Activated CD4-positive, alpha-beta T cell treated with anti-CD3 and anti-CD28 coated beads, Interleukin-2, amount 50 U/mL, for 16 hours (primary cell): Measurements from ENCODE around the gene CLEC9A.

Experiments used
- DNase-seq: peaks from one replicate; pipeline ENCODE4 v3.0.0-alpha.2; 2020

CLEC9A gene

DNA sequence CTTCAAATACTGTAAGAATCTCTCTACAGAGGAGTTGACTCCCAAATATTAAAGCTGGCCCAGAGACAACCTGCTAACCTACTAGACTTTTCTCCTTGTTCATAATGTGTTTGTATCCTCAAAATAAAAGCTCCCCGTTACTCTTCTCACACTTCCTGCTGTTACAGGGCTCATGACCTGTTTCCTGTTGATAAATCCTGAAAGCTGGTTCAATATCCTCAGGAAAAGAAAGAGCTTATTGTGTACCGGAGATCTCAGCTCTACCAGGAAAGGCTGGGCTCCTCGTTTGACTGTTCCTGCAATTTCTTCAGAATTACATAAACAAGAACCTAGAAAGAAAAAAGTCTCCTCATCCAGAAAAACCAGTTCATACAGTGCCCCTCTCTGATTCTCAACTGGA is 37.5 kb downstream of the CLEC9A start:
- DNase-seq = no peak

DNA sequence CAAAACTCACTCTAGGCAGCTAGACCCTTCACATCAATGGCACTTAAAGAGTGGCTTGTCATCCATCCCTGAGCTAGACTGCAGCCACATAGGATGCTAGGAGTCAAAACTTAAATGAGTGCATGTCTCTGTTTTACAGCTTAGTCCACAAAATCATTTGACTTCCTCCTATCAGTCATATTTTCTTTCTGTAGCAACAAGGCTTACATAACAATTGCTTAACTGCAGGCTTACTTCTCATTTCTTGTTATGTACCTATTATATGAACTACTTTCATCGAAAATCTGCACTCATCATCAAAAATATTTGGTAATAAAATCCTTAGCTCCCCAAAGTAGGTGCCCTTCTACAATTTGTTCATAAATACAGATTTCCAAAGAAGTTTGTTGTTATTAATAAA is 38.2 kb downstream of the CLEC9A start:
- no peak for DNase-seq

DNA sequence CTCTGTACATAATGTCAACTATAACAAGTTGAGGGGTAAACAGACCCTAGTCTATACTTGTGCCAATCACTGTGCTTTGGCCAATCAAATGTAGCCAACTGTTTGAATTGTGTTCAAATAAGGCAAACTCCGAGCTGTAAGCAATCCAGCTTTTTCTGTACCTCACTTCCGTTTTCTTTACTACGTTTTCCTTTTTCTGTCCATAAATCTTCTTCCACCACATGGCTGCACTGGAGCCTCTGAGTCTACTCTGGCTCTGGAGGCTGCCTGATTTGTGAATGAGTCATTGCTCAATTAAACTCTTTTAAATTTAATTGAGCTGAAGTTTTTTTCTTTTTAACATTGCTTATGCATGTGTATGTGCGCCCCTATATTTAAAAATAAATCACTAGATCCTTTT is 38.6 kb downstream of the CLEC9A start:
- DNase-seq = no peak

DNA sequence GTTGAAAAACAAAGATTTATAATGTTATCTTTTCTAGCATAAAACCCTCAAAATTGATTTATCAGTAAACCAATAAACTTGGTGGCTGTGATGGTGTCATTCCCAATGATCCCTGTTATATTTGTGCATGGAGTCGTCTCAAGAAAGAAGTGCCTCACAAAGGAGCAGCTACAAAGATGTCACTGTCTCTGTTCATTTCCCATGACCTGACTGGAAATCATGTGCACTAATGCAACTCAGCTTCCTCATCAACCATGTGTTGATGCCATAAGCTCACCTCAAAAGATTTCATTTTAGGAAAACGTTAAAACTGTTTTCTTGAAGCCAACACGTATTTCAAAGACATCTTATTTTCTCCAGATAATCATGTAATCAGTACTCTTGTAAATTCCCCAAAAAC is 39.5 kb downstream of the CLEC9A start:
- DNase-seq = no peak

DNA sequence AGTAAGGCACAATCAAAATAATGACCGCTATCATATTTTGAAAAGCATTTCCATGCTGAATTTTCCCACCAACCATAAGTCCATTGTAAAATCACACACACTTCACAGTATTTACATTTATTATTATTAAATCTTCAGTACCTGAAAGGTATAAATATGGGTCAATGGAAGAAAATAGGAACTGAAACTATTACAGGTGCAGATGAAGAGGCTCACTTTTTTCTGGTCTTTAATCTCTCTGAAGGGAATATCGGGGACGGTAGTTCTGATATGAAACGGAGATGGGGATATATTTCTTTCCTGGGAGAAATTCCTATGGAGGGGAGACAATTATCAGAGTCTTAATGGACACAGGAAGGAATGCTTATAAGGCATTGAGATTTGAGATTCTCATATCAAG is 39.9 kb downstream of the CLEC9A start:
- DNase-seq = no peak

DNA sequence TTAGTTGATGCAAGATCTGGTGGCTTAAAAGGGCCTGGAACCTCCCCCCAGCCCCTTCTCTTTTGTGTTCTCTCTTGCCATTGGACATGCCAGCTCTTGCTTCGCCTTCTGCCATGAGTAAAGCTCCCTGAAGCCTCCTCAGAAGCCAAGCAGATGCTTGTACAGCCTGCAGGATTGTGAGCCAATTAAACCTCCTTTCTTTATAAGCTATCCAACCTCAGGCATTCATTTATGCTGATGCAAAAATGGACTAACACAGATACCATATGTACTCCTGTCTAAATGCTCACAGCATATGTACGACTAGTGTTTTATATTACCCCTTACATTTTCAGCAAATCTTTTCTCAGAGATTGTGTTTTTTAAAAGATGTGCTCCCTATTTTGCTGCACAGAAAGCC is 41.6 kb downstream of the CLEC9A start:
- no peak for DNase-seq

DNA sequence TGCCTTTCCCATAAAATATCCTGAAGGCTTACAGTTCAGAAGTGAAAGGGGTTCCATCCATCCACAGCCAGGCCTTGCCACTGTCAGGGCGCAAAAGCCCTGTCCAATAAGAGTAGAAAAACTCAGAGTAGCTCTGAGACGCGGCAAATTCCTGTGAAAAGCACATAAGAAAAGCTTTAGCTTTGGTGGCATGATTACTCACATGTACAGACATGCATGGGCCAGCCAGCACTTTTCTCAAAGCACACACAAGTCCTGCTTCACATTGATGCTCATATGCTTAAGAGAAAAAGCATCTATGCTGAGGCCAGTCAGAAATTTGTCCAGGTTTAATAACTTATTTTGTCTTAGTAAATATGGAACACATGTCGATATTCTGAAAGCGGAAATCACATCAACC is 42.8 kb downstream of the CLEC9A start:
- no peak for DNase-seq

DNA sequence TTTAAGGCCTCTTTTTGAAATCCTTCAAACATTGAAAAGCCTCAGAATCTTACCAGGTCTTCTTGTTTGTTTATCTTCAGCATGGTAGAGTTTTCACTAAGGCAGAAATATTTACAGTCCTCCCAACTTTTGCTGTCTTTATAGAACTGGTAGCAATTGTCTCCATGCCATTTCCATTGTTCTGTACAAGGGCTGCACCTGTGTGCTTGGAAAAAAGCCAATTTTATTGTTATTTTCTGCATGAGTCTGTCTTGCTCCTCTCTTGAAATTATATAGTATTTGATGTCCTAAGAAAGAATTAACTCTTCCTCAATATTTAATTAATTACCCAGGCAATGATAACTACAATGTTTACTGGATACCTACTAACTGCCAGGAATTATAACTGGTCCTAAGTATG is 45.0 kb downstream of the CLEC9A start:
- no peak for DNase-seq

DNA sequence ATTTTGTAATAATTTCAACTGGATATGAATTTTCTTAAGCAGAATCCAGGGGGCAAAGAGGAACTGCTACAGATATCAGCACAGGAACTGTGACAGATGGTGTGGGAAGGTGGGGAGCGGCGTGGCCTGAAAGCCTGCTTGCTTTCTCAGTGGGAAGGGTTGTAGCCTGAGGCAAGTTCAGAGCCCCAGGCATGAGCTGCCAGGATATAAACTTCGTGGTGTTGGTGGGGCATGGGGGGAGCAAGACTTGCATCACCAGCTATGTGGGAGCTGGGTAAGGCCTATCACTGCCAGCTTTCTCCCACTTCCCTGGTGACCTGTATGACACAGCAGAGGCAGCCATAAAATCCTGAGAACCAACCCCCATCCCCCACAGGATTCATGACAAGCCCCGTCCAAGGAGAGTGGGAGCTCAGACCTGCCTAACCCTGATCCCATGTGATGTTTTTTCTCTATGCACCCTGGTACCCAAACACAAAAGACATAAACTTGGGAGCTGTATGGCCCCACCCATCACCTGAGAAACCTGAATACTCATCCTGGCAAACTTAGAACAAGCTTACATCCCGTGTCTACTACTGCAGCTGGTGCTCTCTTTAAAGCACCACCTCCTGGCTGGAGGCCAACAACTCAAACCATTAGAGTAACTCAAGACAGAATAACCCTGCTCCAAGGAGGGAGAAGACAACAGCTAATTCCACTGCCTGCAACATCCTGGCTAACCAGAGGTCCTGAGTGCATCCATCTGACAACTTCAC is 51.8 kb downstream of the CLEC9A start:
- DNase-seq = no peak

DNA sequence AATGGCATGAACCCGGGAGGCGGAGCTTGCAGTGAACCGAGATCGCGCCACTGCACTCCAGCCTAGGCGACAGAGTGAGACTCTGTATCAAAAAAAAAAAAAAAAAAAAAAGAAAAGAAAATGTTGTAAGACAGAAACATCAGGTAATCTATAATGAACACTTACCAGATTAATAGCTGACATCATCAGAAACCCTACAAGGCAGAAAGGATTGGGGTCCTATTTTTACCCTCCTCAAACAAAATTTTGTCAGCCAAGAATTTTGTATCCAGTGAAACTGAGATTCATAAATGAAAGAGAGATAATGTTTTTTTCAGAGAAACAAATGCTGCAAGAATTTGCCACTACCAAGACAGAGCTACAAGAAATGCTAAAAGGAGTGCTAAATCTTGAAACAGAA is 54.3 kb downstream of the CLEC9A start:
- DNase-seq = no peak

DNA sequence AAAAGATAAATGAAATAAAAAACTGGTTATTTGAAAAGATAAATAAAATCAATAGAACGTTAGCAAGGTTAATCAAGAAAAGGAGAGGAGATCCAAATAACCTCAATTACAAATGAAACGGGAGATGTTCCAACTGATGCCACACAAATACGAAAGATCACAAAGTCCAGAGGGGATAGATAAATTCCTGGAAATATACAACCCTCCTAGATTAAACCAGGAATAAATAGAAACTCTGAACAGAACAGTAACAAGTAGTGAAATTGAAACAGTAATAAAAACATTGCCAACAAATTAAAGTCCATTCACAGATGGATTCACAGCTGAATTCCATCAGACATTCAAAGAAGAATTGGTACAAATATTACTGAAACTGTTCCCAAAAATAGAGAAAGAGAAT is 55.9 kb downstream of the CLEC9A start:
- no peak for DNase-seq

DNA sequence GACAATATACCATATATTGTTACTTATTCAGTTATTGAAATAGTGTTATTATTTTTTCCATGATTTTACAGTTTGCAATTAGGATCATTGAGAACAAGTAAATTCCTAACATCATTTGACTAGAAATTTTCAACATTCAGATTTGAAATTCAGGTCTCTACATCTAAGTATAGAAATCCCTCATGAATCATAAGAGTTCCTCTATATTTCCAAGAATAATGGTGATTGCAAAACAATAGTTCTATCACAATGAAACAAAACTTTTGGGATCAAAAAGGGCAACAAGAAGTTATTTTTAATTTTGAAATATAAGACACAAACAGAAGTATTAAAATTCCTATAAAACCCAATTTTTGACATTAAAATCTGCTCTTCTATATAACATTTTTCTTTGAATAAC is 57.5 kb downstream of the CLEC9A start:
- no peak for DNase-seq

DNA sequence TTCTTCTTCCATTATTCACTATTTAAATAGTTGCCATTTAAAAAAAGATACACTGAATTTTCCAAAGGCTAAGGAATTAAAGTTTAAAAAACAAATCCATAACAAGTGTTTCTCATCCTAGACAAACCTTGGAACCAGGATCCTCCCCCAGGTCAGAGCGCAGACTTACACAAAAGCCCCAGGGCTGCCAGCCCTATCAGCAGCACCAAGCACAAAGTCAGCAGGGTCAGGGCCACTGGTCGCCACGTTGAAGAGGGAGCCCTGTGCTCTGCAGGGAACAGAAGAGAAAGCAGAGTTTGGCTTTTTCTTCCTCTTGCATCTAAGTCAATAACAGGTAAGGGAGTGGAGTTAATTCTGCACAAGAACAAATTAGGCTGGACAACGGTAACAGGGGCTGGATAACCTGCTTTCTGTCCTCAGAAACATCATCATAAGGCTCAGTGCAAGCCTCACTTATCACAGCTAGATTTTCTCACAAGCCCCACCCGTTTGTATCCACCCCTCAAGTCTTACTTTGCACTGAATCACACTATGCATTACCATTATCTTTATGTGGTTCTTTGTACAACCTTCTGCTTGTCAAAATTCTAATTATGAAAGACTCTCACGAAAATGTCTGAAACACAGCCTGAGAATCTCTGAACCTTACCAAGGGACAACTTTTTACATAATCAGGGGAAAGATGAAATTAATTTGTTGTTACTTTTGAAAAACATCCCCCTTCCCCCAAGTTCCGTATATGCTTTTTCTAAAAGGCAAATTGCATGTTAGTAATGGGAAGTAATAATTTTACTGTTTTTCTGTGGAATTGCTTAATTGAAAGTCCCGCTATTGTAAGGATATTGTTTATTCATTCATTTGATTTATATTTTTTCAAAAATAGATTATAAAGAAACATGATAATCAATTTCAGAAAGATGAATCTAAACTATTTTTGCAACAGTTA is 58.7 kb downstream of the CLEC9A start:
- DNase-seq = no peak

DNA sequence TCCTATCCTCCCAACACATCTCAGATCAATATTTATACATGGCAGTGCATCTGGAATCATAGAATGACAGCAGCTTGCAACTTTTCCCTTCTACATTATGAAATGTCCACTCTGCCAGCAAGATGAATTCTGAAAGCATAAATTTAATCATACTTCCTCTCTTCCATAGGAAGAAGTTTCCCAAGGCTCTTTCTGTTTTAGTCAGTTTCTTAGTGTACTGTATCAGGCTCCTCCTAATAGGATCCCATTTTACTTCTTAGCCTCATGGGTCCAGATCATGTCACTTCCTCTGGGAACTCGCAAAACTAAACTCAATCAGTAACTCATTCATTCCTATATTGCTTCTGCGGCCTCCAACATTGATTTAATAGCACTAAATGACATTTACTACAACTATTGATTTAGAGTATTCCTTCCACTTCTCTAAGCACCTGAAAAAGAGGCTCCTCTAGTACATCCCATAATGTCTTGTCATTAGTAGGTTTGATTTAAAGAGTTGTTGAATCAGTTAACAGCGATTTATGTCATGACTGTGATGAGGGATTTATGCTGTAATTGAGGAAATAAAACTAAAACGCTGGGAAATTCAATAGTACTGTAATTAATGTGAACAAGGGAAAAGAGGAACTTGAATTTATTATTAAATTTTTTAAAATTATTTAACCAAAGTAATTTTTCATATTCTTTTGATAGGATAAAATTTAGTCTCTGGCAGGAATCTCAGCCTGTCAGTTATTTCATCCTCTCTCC is 64.3 kb downstream of the CLEC9A start:
- no peak for DNase-seq

DNA sequence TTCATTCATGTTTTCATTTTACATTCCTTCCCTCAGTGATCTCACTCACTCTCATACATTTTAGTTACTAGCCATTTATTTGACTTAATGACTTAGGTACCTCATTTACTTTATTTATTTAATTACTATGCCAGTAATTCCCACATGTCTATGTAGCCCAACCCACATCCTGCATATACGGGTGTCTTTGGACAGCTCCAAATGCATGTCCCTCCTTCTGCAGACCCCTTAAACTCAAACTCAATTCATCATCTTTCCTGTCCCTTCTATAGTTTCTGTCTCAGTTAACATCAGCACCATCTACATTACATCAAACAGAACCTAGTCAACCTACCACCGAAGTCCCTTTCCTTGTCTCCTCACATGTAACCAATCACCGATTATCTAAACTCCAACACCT is 65.5 kb downstream of the CLEC9A start:
- no peak for DNase-seq

DNA sequence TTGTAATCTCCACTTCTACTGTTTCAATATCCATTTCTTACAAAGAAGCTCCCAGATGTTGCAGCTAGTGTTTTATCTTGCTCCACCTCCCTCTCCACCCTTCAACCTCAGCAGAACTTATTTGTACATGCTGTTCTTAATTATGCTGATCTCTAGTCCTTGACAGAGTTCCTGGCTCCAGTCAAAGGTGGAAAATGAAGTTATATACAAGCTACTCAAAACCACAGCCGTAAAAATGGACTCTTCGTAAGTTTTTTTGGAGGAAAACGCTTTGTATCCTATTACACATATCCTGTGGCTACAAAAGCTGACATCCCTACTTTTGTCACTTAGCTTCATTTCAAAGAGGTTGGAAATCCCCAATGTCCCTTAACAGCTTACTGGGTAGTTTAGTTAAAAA is 67.0 kb downstream of the CLEC9A start:
- no peak for DNase-seq

DNA sequence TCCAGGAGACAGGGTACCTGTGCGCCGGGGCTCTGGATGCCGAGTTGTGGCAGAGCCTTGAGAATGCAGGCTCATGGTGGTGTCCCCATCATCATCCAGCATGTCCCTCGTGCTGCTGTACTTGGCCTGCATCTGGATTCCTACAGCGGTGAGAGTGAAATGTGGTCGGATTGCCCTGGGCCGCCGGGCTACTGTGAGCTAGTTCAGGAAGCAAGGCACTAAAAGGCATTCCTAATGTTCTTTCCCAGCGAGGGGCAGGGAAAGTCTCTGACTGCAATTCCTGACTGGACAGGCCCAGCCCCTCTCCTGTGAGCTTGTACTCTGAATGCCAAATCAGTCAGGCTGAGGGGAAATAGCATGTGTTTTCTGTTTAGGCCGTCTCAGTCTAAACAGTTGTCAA is 68.3 kb downstream of the CLEC9A start, which contains the start of gene CLEC1A:
Gene CLEC1A (minus strand): TSS at position 195 of the 400 bp plus-strand sequence. CDS start 63 bp downstream, at position 132.
- DNase-seq = no peak

DNA sequence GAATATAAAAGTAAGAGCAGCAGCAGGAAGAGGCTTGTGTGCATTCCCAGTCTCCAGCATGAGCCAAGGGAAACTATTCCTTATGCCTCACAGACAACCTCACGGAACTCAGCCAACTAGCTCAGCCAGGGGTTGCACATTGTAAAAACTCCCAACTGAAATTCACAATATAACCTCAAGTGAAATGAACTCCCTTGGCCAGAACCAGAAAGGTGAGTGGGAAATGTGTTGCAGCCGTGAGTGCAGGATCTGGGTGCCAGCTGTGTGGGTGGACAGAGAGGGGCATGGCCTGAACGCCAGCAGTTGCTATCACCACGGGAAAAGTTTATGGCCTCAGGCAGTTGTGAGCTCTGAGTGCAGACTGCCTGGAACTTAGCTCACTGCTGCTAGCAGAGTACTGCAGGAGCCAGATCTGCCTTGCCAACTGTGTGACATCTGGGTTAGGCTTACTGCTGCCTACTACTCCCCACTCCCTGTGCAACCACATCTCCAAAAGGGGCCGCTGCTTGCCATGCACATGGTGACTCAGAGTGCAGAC is 70.6 kb downstream of the CLEC9A start:
- no peak for DNase-seq

DNA sequence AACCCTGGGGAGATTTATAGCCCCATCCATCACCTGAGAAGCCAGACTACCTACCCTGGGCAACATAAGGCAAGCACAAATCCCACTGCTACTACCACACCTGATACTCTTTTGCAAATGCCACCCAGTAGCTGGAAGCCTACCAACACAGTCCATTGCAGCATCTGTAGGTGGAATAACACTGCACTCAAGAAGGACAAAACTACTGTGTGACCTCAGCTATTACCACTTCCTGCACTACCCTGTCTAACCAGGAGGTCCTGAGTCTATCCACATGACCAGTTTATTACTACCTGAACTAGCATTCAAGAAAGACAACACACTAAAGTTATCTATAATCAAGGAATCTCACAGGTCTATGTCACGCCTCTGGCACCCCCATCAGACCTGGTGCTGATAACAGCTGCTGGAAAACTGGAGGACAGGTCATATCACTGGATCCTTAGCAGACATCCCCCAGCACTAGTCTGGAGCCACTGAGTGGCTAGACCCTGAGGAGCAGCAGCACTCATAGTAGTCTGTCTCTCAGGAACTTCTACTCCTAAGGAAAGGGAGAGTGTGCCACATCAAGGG is 71.3 kb downstream of the CLEC9A start:
- DNase-seq = no peak

DNA sequence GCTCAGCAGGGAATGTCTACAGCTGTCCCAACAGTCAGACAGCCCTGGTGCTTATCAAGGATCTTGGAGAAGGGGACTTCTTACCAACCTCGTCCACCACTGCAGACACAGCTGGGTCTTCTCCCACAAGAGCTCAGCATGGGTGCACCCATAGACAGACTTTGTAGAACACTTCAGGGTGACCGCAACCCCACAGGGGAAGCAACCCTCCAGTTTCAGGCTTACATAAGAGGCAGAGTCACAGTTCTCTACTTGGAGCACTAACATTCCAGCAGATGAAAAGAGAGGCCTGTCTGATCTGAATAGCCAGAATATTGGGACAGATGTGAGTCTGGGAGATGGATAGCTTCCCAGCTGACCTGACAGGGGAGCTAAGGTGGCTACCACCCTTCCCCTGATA is 71.8 kb downstream of the CLEC9A start:
- no peak for DNase-seq

DNA sequence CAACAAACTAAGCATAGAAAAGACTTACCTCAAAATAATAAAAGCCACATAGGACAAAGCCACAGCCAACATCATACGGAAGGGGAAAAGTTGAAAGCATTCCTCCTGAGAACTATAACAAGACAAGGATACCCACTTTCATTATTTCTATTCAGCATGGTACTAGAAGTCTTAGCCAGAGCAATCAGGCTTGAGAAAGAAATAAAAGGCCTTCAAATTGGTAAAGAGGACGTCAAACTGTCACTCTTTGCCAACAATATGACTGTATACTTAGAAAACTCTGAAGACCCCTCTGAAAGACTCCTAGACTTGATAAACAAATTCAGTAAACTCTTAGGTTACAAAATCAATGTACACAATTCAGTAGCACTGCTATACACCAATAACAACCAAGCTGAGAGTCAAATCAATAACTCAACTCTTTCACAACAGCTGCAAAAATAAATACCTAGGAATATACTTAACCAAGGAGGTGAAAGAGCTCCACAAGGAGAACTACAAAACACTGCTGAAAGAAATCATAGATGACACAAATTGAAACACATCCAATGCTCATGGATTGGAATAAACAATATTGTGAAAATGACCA is 79.9 kb downstream of the CLEC9A start:
- no peak for DNase-seq

DNA sequence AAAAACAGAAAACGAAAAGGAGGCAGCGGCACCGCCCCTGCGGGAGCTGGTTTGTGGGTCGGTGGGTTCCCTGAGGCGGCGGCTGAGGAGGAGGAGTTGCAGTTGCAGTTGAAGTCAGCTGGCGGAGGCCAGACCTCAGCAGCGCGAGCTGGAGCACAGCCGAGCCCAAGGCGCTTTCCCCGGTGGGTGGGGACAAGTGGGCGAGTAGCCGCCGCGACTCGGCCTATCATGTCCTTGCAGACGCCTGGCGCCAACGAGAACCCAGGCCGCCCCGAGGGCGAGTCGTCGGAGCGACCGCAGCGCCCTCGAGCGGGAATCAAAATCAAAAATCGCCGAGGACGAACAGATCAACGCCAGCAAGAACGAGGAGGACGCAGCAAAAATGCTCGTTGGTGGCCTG is 81.0 kb downstream of the CLEC9A start:
- DNase-seq = no peak
